OCI-LY1 (cell line): ENCODE data around the gene DBN1.

Experiments
- CTCF ChIP-seq: fragments of 200-600 bp; sonication (generic), shearing (Covaris generic); IDR thresholded peaks from 2 replicates; pipeline ENCODE4 v1.5.1; 2017; ENCODE audit warnings: mild to moderate bottlenecking, antibody characterized with exemption, low read length, moderate library complexity, mixed read lengths
- EZH2 ChIP-seq: fragments of 200-600 bp; sonication (generic), shearing (Covaris generic); IDR thresholded peaks from 2 replicates; pipeline ENCODE4 v1.8.0; 2017; ENCODE audit warnings: borderline replicate concordance, mixed run types, mild to moderate bottlenecking, antibody characterized with exemption, low read length, moderate library complexity, mixed read lengths

DNA sequence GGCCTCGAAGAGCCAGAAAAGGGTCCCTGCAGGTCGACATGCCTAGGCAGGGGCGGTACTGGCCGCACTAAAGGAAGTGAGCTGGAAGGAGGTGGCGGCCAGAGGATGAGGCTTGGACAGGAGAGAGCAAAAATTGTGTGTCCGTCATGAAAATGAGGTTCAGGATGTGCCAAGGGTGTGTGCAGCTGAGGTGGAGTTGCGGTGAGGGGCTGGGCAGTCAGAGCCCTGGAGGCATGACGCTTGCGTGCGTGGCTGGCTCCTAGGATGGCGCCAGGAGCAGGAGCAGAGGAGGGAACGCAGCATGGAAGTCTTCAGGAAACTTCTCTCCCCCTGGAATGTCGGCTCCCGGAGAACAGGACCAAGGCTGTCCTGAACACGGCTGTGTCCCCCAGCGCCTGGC is 29.5 kb upstream of the DBN1 start:
- TF ChIP-seq CTCF (no peak), EZH2 (no peak)
